K562 (cell line): Measurements from ENCODE around the gene PID1. TPM values are rescaled to one million over a fixed set of nuclear protein-coding genes. Genes with fewer than 3 reads are reported as not detected.

ENCODE experiments used
- ATAC-seq: fragments of 200-7000 bp; cut with Tn5 transposase; 3 replicates; pipeline ENCODE4 v1.9.1; 2020; ENCODE audit warnings: moderate library complexity
- BruUV-seq: library from RNA; stranded (reverse); fragments of 400-500 nt; replicated peaks from 2 replicates; lab custom pipeline; 2021; lab: Mats Ljungman, UMichigan
- CTCF ChIA-PET: fragments of 300-600 bp; formaldehyde crosslinking; extraction: SDS; loops from one replicate; lab custom pipeline; 2021; ENCODE audit warnings: low intra/inter-chr PET ratio; lab: Yijun Ruan, JAX
- POLR2A ChIA-PET: fragments of 300-600, 350-650 bp; sonication (Branson Sonifier 250); formaldehyde crosslinking; extraction: SDS; loops from one replicate; lab custom pipeline; 2021; ENCODE audit warnings: antibody characterized with exemption, inconsistent platforms; lab: Yijun Ruan, JAX
- DNase-seq, 4 experiments: peaks; one replicate each; pipeline versions ENCODE4 v3.0.0 to v3.0.0-alpha.2; 2011 to 2018; ENCODE audit warnings: low spot score in 3 of 4, mixed read lengths in 3 of 4; ENCODE audit errors: extremely low read depth in 1 of 4
- FAIRE-seq: peaks from 2 replicates; lab custom pipeline; 2011; peaks lifted over from hg19 to GRCh38; lab: Jason Lieb, UNC
- H2AFZ ChIP-seq: 2 replicates; pipeline ENCODE4 v1.6.0; 2011; ENCODE audit warnings: low read depth, low read length, control low read depth, inconsistent platforms
- H3K27ac ChIP-seq: fragments of 200-600 bp; 3 replicates; pipeline ENCODE4 v1.8.0; 2011; ENCODE audit warnings: low read depth, mild to moderate bottlenecking, control low read depth, inconsistent platforms, low read length, moderate library complexity, mixed read lengths; ENCODE audit errors: extremely low read depth
- H3K27me3 ChIP-seq, 2 experiments: fragments of 300-600 bp in 1 of 2; 2 replicates in 1 of 2; 3 replicates in 1 of 2; pipeline versions ENCODE4 v1.6.0 to v1.8.0; 2011; ENCODE audit warnings: inconsistent platforms in 2 of 2, low read length in 2 of 2, mild to moderate bottlenecking in 1 of 2, mixed read lengths in 1 of 2, moderate library complexity in 1 of 2; ENCODE audit not compliant: control insufficient read depth in 2 of 2, insufficient read depth in 2 of 2
- H3K36me3 ChIP-seq: fragments of 300-600 bp; 3 replicates; pipeline ENCODE4 v1.8.0; 2011; ENCODE audit warnings: mild to moderate bottlenecking, low read length, inconsistent platforms; ENCODE audit not compliant: control insufficient read depth, insufficient read depth
- H3K4me1 ChIP-seq, 2 experiments: fragments of 200-600 bp in 1 of 2; replicated peaks in 1 of 2; 2 replicates in 1 of 2; 3 replicates in 1 of 2; pipeline versions ENCODE4 v1.5.1 to v1.8.0; 2011; ENCODE audit warnings: inconsistent platforms in 2 of 2, low read length in 2 of 2, mild to moderate bottlenecking in 1 of 2, mixed read lengths in 1 of 2, moderate library complexity in 1 of 2; ENCODE audit not compliant: control insufficient read depth in 2 of 2, insufficient read depth in 2 of 2
- H3K4me2 ChIP-seq: 2 replicates; pipeline ENCODE4 v1.6.1; 2011; ENCODE audit warnings: low read length, control low read depth, inconsistent platforms, mixed read lengths; ENCODE audit not compliant: insufficient read depth
- H3K4me3 ChIP-seq: fragments of 200-600 bp; sonication (generic), shearing (Covaris generic); 2 replicates; pipeline ENCODE4 v1.5.1; 2016; ENCODE audit warnings: control low read depth, inconsistent platforms
- H3K79me2 ChIP-seq: fragments of 200-600 bp; 3 replicates; pipeline ENCODE4 v1.8.0; 2011; ENCODE audit warnings: low read length, inconsistent platforms; ENCODE audit not compliant: control insufficient read depth, insufficient read depth
- H3K9ac ChIP-seq, 2 experiments: 2 replicates each; pipeline versions ENCODE4 v1.6.0 to v1.6.1; 2011; ENCODE audit warnings: low read depth in 2 of 2, low read length in 2 of 2, control low read depth in 1 of 2, inconsistent platforms in 1 of 2, mild to moderate bottlenecking in 1 of 2, mixed read lengths in 1 of 2; ENCODE audit not compliant: insufficient read depth in 1 of 2
- H3K9me1 ChIP-seq: one replicate; pipeline ENCODE4 v1.6.0; 2011; ENCODE audit warnings: inconsistent platforms, mild to moderate bottlenecking, low read length, moderate library complexity; ENCODE audit not compliant: control insufficient read depth, insufficient read depth
- H3K9me3 ChIP-seq: replicated peaks from 2 replicates; pipeline ENCODE4 v1.5.1; 2011; ENCODE audit warnings: low read depth, low read length, inconsistent platforms; ENCODE audit not compliant: control insufficient read depth, insufficient read depth
- H4K20me1 ChIP-seq: replicated peaks from 2 replicates; pipeline ENCODE4 v1.6.1; 2011; ENCODE audit warnings: low read length, inconsistent platforms, mixed read lengths; ENCODE audit not compliant: control insufficient read depth, insufficient read depth
- BRD4 ChIP-seq: fragments of 200-600 bp; sonication (generic); IDR thresholded peaks from 2 replicates; pipeline ENCODE4 v1.6.1; 2017; ENCODE audit warnings: inconsistent platforms
- CCNT2 ChIP-seq: IDR thresholded peaks from 2 replicates; pipeline ENCODE4 v1.6.1; 2011; ENCODE audit warnings: borderline replicate concordance, low read depth, mild to moderate bottlenecking, moderate library complexity, mixed read lengths, low read length; ENCODE audit not compliant: insufficient read length; ENCODE audit errors: extremely low read depth
- DPF2 ChIP-seq: fragments of 450-650 bp; IDR thresholded peaks from 2 replicates; pipeline ENCODE4 v1.6.1; 2016
- HCFC1 ChIP-seq: IDR thresholded peaks from 2 replicates; pipeline ENCODE4 v1.6.1; 2012; ENCODE audit warnings: low read depth, low read length, improper control_type of control experiment
- KLF13 ChIP-seq: fragments of 450-650 bp; IDR thresholded peaks from 2 replicates; pipeline ENCODE4 v1.6.1; 2016; ENCODE audit warnings: missing genetic modification characterization, low read depth, mild to moderate bottlenecking, missing compliant biosample characterization, moderate library complexity, borderline replicate concordance
- KLF6 ChIP-seq: fragments of 250-450 bp; sonication (Bioruptor Pico); IDR thresholded peaks from 2 replicates; pipeline ENCODE4 v1.4.0; 2020; ENCODE audit warnings: mild to moderate bottlenecking, moderate library complexity, borderline replicate concordance
- NR2F6 ChIP-seq: fragments of 450-650 bp; formaldehyde crosslinking; IDR thresholded peaks from 2 replicates; pipeline ENCODE4 v1.4.0; 2020; ENCODE audit warnings: mild to moderate bottlenecking
- POLR2H ChIP-seq: IDR thresholded peaks from 2 replicates; pipeline ENCODE4 v1.6.1; 2016; ENCODE audit warnings: missing genetic modification characterization, low read depth, mild to moderate bottlenecking, control low read depth, missing compliant biosample characterization, moderate library complexity
- PTTG1 ChIP-seq: fragments of 450-650 bp; IDR thresholded peaks from 2 replicates; pipeline ENCODE4 v1.6.1; 2016; ENCODE audit warnings: low read depth, mild to moderate bottlenecking, missing genetic modification characterization, missing compliant biosample characterization
- SAFB ChIP-seq: fragments of 200-400 bp; formaldehyde crosslinking; IDR thresholded peaks from 2 replicates; pipeline ENCODE4 v1.6.1; 2017; ENCODE audit warnings: low read depth, low read length, borderline replicate concordance
- SRF ChIP-seq, 2 experiments: fragments of 250-450, 450-650 bp in 1 of 2; sonication (Bioruptor Pico) in 1 of 2; sonication (generic) in 1 of 2; formaldehyde crosslinking; IDR thresholded peaks; 2 replicates each; pipeline versions ENCODE4 v1.5.0 to v1.5.1; 2020 to 2022; ENCODE audit warnings: mild to moderate bottlenecking in 1 of 2, missing genetic modification reagents in 1 of 2
- ZBTB49 ChIP-seq: sonication (generic); formaldehyde crosslinking; IDR thresholded peaks from 2 replicates; pipeline ENCODE4 v1.8.0; 2022; ENCODE audit warnings: missing genetic modification reagents, mild to moderate bottlenecking, borderline replicate concordance
- ZC3H8 ChIP-seq: fragments of 450-650 bp; IDR thresholded peaks from 2 replicates; pipeline ENCODE4 v1.6.1; 2017
- ZFP36 ChIP-seq: fragments of 150-350 bp; IDR thresholded peaks from 2 replicates; pipeline ENCODE4 v1.6.1; 2018; ENCODE audit warnings: low read length, low read depth; ENCODE audit not compliant: partially characterized antibody
- ZNF57 ChIP-seq: fragments of 450-650 bp; formaldehyde crosslinking; IDR thresholded peaks from 2 replicates; pipeline ENCODE4 v1.4.0; 2020; ENCODE audit warnings: mild to moderate bottlenecking, moderate library complexity
- ZNF76 ChIP-seq: fragments of 250-450 bp; sonication (Bioruptor Pico); IDR thresholded peaks from 2 replicates; pipeline ENCODE4 v1.4.0; 2020; ENCODE audit warnings: mild to moderate bottlenecking, moderate library complexity, borderline replicate concordance
- WGBS: fragments of 100-300 bp; shearing (Covaris generic); methylation state at CpG from one replicate; pipeline ENCODE4 v1.1.6; 2016; ENCODE audit warnings: low coverage, mixed read lengths; ENCODE audit not compliant: insufficient coverage; ENCODE audit errors: missing lambda C conversion rate; 5-methylcytosine and 5-hydroxymethylcytosine counted together
- in situ Hi-C: fragments of 300-500 bp; cut with MboI; formaldehyde crosslinking; loops from 4 replicates; pipeline ENCODE4 v1.15.0; 2018; ENCODE audit warnings: inconsistent platforms, mixed read lengths
- intact Hi-C: fragments of 100-400 bp; cut with micrococcal nuclease; formaldehyde crosslinking; loops from 2 replicates; pipeline ENCODE4 v1.14.2; 2022
- polyA plus RNA-seq, 8 experiments: library from polyadenylated mRNA; depleted of rRNA in 4 of 8; stranded (reverse) in 5 of 8; unstranded in 3 of 8; fragments of >200 nt; fragmentation: Nextera tagmentation in 2 of 8; fragmentation: Illumina TruSeq in 1 of 8; extraction: Ambion mirVana in 2 of 8; extraction: Trizol in 1 of 8; gene quantifications; 2 replicates each; pipeline versions ENCODE4 v1.2.1 to v1.2.3, GENCODE V29; 2011 to 2014; ENCODE audit warnings: inconsistent platforms in 1 of 8, missing spikeins in 1 of 8
- total RNA-seq, 7 experiments: library from RNA; depleted of rRNA in 6 of 7; stranded (reverse); fragments of >200 nt in 6 of 7; fragmentation: Illumina TruSeq in 2 of 7; extraction: Trizol in 2 of 7; gene quantifications; 2 replicates each; pipeline versions ENCODE4 v1.2.1 to v1.2.3, GENCODE V29; 2011 to 2021; ENCODE audit warnings: low replicate concordance in 1 of 7

Gene PID1
- total and polyA plus RNA-seq, 9 of the 15 experiments (the other 6 are each of a cell fraction or from before 2014, with no cell fraction given): not detected

- TF ChIP-seq NR2F6 (CRISPR knock-in tag) (no peak), SRF (CRISPR knock-in tag; IDR thresholded peaks at IDR 0.05) (no peak), ZNF57 (CRISPR knock-in tag) (no peak), KLF6 (CRISPR knock-in tag) (no peak), HCFC1 (no peak), ZFP36 (no peak), ZNF76 (CRISPR knock-in tag) (no peak), SAFB (no peak), ZC3H8 (no peak), BRD4 (no peak), ZBTB49 (no peak), CCNT2 (no peak), PTTG1 (tag) (no peak), DPF2 (no peak), POLR2H (tag) (no peak), KLF13 (tag) (no peak)
- in situ Hi-C loops (no loop called here), intact Hi-C loops (no loop called here)
- Histone ChIP-seq H4K20me1 (no peaks in the 10 kb centered on the region), H3K4me3 (no peak overlapping the region), H3K79me2 (no peaks in the 10 kb centered on the region), H3K9ac (no peak overlapping the region), H3K9me3 (no peaks in the 10 kb centered on the region), H3K9me1 (no peaks in the 10 kb centered on the region), H3K36me3 (no peaks in the 10 kb centered on the region), H2AFZ (no peak overlapping the region), H3K4me2 (no peak overlapping the region), H3K27ac (no peak overlapping the region), H3K4me1 (no peaks in the 10 kb centered on the region), H3K27me3 (no peaks in the 10 kb centered on the region)
- no peak for ATAC-seq
- FAIRE-seq: no peak
- POLR2A ChIA-PET: interaction anchor here (0.6 kb wide), 1 partner anchor 359 kb away, joined by 3 read pairs; no protein-coding TSS in a partner anchor
- no peak for DNase-seq
- 0% methylated on average over 3 of the region's 3 CpGs for WGBS
- CTCF ChIA-PET: no interaction called here
- BruUV-seq: no TSS peak
Measured at GRCh38 chr2:229141424-229142025, 129.6 kb downstream of the PID1 start.
